ENCODE data around the gene ANKRD13D.
A peak's percentile ranks its signal among the peaks of the same experiment; 100 is the strongest.

The ANKRD13D gene

DNA sequence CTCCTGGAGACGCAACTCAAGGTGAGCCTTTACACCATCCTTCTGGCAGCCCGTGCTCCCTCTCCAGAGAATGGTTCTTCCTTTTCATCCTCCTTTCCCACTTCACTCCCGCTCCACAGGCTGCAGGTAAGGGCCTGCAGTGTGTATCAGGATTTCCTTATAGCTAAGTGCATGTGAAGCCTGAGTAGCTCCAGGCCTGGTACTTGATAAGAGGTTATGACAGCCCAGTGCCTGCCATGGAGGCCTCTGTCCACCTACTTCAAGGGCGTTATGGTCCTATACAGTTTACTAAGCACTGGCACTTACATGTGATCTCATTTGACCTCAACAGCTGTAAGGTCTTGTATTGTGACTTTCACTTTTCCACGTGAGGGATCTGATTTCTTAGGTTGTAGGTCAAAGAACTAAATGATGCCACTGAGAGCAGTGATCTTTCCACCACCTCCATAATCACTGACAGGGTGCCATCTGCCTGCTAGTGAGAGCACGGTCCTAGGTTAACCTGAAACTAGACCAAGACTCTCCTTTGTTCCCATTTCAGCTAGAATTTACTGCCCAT lies 32.3 kb downstream of the ANKRD13D start:
- DNase-seq, result peak; percentile 3

DNA sequence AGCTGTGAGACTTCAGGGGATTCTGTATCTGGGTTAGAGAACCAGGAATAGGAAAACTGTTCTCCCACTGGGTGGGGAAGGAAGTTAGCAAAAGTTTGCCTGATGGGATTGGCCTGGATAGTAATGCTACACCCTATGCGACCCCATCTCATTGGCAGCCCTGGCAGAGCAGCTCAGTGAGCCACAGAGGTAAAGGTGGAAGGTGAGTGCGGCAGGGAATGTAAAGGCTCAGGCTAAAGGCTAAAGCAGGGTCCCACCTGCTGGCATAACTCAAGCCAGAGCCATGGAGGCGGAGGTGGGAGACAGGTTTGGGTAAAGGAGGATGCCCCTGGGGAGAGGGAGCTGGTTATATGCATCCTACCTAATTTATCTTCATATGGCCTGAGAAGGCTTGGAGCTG lies 32.9 kb downstream of the ANKRD13D start:
- DNase-seq, result no peak

DNA sequence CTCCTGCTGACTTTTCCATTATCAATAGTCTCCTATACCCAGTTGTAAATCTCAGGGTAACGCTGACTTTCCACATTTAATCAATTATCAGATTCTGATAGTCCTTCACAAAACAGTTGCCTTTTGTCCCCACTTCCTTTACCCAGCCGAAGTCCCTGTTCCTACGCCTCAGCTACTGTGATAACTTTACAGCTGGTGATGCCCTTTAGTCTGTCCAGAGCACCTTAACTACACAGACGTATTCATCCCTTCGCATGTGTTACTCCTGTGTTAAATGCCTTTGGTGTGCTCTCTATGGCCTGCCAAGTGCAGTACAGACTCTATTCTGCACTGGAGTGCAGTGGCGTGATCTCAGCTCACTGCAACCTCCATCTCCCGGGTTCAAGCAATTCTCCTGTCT lies 34.4 kb downstream of the ANKRD13D start:
- peak; percentile 28 for DNase-seq

DNA sequence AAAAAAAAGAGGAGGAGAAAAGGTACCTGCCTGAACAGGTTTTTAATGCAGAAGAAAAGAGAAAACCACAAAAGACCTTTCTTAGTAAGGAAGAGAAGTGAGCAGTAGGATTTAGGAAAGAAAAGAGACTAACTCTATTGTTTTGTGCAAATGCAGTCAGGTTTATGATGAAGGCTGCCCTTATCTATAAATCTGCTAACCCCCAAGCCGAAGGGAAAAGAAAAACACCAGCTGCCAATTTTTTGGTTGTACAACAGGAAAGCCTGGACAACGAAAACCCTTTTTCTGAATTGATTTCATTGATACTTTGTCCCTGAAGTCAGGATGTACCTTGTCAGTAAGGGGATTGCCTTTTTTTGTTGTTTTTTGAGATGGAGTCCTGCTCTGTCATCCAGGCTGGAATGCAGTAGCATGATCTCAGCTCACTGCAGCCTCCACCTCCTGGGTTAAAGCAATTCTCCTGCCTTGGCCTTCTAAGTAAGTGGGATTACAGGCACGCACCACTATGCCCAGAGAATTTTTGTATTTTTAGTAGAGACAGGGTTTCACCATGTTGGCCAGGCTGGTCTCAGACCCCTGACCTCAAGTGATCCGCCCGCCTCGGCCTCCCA lies 43.1 kb downstream of the ANKRD13D start:
- DNase-seq, result peak; percentile 14

DNA sequence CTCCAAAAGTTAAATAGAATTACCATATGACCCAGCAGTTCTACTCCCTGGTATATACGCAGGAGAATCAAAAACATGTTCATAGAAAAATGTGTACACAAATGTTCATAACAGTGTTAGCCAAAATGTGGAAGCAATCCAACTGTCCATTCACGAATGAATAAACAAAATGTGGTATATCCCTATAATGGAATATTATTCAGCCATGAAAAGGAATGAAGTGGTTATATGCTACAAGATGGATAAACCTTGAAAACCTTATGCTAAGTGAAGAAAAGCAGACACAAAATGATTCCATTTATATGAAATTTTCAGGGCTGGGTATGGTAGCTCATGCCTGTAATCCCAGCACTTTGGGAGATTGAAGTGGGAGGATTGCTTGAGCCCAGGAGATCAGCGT lies 48.2 kb downstream of the ANKRD13D start:
- no peak for DNase-seq

DNA sequence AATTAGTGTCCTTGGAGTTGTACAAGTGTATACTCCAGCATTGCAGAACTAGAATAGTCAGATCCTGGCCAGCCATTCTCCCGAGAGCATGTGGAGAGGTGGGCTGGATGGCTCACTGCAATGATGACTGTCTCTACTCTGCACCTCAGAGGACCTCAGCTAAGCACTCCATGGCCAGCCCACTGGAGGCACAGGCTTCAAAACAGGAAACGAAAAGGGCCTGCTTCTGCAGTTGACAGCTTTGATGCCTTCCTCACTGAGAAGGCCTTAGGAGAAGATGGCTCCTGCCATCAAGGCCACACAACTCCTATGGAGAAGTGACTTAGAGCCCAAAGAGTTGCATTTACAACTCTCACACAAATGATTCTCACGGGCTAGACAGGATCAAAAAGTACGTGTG lies 55.2 kb downstream of the ANKRD13D start:
- peak; percentile 68 for DNase-seq

DNA sequence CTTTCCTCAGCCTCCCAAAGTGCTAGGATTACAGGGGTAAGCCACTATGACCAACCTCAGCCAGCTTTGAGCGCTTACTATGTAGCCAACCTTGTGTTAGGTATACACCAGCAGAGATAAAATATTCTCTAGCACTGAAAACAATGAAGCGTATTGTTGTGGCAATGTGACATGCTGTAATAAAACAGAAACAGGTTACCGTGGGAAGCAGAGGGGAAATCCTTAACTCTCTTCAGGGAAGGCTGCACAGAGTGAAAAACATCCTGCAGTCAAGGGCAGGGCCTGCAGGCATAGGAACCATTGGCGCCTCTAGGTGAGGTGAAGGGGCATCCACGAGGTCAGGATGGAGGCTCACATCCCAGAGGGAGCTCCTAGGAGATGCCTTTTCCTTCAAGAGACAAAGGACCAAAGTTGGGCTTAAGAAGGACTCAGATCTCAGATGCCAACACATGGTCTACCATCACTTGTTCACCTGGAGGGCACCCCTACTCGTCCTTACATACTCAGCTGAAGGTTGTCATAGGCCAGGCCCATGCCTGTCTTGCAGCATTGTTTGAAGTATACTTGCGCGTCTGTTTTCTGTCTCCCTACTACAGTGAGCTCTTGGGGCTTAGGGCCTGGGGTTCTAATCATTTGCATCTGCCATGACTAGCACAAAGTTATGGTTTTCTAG lies 56.3 kb downstream of the ANKRD13D start:
- no peak for DNase-seq

DNA sequence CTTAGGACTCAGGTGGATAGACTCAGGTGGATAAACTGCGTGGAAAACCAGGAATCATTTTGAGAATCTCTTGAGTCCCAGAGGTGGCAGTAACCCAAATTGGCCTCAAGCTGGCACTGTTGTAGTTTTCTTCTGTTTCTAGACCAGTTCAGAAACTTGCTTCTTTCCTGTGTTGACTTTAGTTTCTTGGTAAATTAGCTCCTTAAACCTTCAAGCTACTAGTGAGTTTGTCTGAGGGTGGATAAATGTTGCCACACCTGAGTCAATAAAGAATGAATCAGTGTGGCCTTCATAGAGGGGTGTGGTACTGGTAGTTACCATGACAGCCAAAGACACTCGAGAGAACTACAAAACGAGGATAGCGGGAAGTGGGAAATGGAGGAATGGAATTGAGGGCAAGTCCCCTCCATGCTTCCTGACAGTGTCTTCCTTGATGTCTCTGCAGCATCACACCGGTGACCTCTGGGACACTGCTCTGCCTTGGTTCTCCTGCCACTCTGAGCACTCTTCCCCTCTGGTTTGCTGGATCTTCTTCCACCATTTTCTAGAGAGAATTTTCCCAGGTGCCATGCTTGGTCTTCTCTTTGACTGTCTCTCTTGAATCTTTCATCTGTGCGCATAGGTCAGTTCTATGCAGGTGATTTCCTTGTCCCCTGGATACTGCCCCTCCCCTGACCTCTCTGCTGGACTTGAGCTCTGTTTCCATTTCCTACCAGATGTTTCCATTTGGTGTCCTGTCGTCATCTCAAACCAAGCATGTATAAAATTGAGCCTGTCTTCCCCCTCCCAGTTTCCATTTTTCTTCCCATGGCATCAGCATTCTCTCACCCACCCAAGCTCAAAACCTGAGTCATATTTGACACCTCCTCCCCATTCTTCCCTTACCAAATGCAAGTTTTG lies 57.1 kb downstream of the ANKRD13D start:
- DNase-seq, result no peak

DNA sequence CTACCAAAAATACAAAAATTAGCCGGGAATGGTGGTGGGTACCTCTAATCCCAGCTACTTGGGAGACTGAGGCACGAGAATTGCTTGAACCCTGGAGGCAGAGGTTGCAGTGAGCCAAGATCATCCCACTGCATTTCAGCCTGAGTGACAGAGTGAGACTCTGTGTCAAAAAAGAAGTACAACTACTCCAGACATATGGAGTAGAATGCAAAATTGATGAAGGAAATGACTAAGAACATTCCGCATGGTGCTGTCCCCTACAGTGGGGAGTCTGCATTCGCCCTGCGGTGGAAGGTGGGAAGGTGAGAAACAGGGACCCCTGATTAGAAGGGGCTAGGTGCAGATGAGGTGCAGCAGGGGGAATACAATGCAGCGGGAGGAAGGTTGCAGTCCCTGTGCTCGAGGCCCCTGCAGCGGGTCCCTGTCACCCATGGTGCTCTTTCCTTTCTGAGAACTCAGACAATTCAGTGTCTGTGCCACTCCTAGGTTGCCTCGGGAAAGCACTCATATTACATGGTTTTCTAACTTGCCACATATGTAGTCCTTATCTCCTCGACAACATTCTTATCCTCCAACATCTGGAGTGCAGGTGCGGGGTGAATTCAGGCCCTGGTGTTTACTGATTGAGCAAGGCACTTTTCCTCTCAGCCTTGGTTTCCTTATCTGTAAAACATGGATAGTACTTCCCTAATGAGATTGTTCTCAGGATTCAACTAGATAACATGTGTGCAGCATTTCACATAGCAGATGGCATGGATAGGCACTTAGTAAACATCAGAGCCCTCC lies 59.1 kb downstream of the ANKRD13D start:
- DNase-seq, result no peak

DNA sequence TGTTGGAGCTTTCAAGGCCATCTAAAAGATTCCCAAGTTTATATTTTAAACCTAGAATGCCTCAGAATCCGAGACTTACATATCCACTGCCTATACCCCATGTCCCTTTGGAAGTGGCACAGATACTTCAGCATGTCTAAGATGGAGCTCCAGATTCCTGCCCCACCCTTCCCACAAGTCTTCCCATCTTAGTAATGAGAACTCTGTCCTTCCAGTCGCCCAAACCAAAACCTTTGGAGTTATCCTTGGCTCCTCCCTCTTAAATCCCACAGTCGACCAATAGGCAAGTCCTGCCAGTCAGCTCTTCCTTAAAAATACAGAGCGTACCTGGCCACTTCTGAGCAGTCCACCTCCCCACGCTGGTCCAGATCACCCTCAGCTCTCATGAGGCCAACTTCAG lies 59.9 kb downstream of the ANKRD13D start:
- no peak for DNase-seq

DNA sequence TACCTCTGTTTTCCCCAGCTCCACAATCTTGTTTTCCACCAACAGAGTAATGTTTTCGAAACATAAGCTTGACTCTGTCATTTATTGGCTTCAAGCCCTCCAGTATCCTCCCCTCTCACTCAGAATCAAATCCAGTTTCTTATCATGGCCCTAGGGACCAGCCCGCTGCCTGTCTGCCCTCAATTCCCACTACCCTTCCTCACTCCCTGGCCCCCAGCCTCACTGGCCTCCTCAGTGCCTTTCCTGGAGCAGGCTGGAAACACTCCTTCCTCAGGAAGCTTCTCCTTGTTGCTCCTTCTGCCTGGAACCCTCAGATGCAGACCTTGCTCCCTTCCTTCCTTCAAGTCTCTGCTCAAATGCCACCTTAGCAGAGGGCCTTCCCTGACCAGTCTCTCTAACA lies 60.4 kb downstream of the ANKRD13D start:
- no peak for DNase-seq

DNA sequence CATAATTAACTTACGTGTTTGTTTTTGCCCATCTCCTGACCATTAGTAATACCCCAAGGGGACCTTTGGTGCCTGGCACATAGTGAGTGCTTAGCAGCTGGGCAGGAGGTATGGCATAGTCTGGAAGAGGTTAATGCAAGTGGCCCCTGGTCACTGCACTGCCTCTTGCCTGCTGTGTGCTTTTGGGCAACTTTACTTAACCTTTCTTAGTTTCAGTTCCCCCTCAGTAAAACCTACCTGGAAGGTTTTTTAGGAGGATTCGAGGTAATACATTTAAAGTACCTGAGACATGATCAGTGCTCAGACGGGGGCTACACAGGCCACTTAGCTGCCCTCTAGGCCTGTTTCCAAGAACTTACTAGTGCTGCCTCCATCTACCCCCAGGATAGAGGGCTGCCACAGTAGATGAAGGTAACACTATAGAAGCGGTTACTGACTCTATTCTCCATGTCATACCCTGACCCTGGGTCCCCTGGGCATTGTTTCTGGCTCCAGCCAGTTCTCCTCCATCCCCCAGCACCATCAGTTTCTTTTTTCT lies 60.9 kb downstream of the ANKRD13D start:
- DNase-seq, result no peak

DNA sequence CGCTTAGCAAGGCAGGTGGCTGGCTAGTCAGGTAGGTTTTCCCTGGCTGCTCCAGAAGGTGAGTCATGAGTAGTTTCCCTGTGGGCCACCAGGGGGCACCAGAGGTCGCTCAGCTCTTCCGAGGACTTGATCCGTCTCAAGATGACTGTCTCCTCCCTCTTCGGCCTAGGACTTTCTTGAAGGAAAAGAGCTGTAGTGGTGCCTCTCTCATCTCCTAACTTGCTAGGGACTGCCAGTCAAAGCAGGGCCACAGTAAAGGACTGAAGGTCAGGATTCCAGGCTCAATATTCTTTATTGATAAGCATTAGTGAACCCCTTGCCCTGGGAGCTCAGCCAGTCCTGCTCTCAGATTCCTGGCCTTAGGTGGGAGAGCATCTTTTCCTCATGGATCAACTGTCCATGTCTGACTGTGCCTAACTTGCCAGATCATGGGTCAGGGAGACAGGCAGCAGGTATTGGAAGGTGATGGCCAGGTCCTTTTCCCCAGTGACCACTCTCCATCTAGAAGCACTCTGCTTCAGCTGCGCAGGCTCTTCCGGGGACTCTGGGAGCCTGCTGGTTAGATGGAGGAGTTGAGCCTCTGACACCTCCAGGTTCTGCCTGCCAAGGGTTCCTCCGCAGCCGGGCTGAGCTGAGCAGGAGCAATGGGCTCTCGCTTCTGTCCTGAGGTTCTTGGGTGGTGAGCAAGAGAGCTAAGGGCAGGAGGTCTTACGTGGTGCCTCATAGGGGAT lies 62.3 kb downstream of the ANKRD13D start:
- peak; percentile 87 for DNase-seq
